GM12874 (cell line): ENCODE data around the gene CDCA7.

Experiments used
- TF ChIP-seq, protein P1 (sequence below): IDR thresholded peaks from 2 replicates; pipeline ENCODE4 v1.5.1; 2011; ENCODE audit warnings: low read depth, mild to moderate bottlenecking, control low read depth, low read length, moderate library complexity; ENCODE audit not compliant: insufficient read depth

Gene CDCA7

DNA sequence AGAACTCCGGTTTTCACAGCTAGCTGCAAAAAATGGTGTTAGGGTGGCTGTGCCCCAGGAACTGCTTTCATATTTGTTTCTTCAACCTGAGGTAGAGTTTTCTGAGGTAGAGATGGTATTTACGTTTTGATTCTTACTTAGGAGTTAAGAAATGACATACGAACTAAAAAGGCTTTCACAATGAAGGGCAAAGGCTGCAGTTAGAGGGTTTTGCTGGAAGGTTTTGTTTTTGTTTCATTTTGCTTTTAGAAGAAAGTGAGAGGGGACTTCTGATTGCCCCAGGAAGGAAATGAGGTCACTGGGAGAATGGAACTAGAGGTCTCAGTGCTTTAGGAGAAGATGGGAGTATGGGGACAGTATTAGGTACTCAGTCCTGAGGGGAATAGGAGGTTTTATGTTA is 15.5 kb downstream of the CDCA7 start:
- TF ChIP-seq, protein P1, sequence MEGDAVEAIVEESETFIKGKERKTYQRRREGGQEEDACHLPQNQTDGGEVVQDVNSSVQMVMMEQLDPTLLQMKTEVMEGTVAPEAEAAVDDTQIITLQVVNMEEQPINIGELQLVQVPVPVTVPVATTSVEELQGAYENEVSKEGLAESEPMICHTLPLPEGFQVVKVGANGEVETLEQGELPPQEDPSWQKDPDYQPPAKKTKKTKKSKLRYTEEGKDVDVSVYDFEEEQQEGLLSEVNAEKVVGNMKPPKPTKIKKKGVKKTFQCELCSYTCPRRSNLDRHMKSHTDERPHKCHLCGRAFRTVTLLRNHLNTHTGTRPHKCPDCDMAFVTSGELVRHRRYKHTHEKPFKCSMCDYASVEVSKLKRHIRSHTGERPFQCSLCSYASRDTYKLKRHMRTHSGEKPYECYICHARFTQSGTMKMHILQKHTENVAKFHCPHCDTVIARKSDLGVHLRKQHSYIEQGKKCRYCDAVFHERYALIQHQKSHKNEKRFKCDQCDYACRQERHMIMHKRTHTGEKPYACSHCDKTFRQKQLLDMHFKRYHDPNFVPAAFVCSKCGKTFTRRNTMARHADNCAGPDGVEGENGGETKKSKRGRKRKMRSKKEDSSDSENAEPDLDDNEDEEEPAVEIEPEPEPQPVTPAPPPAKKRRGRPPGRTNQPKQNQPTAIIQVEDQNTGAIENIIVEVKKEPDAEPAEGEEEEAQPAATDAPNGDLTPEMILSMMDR = no peak

DNA sequence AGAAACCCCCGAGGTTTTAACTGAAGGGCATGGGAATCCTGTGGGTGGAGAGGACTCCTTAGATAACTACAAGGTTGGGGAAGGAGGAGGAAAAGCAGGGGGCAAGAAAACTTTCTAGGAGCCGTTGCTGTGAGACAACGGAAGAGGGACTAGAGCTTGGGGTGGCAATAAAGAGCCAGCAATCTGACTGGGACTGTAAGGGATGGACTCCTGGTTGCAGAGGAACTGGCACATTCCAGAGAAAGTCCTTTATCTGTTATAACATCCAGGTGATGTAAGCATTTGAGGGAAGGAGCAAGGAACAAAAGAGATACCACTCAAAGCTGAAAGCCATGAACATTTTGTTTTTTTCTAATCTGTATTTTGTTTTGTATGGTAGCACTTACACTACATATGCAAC is 16.4 kb downstream of the CDCA7 start:
- TF ChIP-seq, protein P1 = no peak

DNA sequence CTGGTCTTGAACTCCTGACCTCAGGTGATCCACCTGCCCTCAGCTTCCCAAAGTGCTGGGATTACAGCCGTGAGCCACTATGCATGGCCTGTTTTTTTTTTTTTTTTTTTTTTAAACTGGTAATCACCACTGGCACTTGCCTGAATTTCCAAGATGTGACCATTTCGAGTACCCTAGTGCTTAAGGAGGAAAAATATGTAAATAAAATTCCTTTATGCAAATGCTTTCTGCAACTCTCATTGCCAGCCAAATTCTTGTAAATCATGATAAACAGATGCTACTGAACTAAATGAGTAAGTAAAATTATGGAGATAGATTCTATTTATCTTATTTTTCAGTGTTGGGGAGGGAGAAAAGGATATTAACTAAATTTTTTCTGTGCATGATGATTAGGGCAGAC is 18.6 kb downstream of the CDCA7 start:
- TF ChIP-seq, protein P1 = no peak

DNA sequence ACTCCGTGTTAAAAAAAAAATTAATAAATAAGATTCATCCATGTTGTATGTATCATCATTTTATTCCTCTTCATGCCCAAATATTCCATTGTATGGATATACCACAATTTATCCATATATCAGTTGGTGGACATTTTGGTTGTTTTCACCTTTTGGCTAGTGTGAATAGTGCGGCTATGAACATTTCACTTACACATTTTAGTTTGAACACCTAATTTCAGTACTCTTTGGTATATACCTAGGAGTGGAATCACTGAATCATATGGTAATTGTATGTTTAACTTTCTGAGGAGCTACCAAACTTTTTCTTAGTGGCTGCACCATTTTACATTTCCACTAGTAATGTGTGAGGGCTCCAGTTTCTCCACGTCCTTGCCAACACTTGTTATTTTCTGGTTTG is 20.0 kb downstream of the CDCA7 start:
- TF ChIP-seq, protein P1 = no peak

DNA sequence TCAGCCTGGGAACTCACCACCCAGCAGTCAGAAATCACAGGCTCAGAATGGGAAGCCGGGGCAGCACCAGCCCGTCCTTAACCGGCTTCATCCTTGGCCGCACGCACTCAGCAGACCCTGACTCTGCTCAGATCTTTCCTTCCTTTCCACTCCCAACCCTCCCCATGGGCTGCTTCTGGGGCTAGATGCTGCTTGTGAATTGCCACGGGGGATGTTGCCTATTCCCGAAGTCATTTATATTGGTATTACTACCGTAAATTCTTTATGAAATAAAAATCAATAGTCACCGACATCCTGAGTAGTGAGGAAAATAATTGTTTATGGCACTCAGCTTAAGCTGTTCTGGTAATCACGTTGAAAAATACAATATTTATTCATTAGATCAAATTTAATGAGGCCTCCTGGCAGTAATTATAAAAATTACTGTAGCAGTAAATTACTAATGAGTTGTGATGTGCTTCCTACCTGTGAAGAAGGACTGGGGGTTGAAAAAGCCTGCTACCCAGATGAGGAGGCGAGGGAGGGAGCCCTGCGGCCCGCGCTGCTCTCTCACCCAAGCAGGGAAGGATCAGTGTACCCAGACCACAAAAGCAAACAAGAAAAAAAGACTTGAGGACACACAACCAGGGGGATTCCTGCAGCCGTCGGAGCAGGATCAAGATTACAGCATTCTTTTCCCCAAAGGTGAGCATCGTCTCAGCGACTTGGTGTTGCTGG is 31.5 kb downstream of the CDCA7 start:
- TF ChIP-seq, protein P1 = no peak

DNA sequence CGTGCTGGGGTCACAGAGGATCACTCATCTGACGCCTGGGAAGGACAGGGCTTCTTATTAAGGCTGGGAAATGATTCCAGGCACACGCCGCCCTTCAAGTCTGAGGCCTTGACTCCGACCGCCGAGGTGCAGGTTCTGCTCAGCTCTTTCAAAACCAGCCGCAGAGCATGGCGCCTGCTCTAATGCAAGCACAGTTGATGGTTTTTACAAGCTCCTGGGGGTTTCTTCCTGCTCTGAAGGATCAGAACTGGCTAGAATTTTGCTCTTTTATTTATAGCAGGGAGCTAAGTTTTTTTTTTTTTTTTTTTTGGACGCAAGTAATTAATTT is 32.0 kb downstream of the CDCA7 start:
- TF ChIP-seq, protein P1 = no peak

DNA sequence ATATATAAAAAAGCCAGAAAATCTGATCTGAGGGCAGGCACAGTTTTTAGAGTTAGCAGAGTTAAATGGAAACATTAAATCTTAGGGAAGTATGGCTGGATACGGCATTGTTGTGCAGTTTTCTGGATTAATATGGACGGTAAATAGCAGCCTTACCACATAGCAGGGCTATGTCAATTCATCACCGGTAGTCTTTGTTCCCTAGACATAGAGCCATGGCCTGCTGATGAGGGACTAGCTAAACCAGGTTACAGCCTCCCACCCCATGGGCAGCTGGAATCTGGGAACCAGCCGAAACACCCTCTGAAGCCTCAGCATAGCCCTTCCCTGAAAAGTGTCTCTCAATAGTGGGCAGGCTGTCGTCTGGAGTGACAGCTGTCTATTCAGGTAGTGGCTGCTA is 32.4 kb downstream of the CDCA7 start:
- TF ChIP-seq, protein P1 = no peak
